MCF 10A (cell line): Measurements from ENCODE around the gene SLC35B2. TPM values are rescaled to one million over a fixed set of nuclear protein-coding genes. Genes with fewer than 3 reads are reported as not detected.
A peak's percentile ranks its signal among the peaks of the same experiment; 100 is the strongest.

Experiments used
- BruUV-seq: library from RNA; stranded (reverse); fragments of 400-500 nt; replicated peaks from 2 replicates; lab custom pipeline; 2021; lab: Mats Ljungman, UMichigan
- CTCF ChIA-PET: fragments of 300-600 bp; sonication (Branson Sonifier 250); formaldehyde crosslinking; extraction: SDS; loops from one replicate; lab custom pipeline; 2021; ENCODE audit warnings: antibody characterized with exemption, inconsistent platforms; lab: Yijun Ruan, JAX
- POLR2A ChIA-PET: fragments of 300-600, 350-650 bp; sonication (Branson Sonifier 250); formaldehyde crosslinking; extraction: SDS; loops from one replicate; lab custom pipeline; 2020; ENCODE audit warnings: antibody characterized with exemption, inconsistent platforms; lab: Yijun Ruan, JAX
- DNase-seq: peaks from one replicate; pipeline ENCODE4 v3.0.0-alpha.2; 2018; ENCODE audit not compliant: unreplicated experiment
- H3K27ac Mint-ChIP-seq: one replicate; pipeline ENCODE4 v1.8.0; 2022; ENCODE audit warnings: mild to moderate bottlenecking, low read depth, mixed read lengths; ENCODE audit not compliant: unreplicated experiment
- H3K27me3 Mint-ChIP-seq: one replicate; pipeline ENCODE4 v1.8.0; 2022; ENCODE audit warnings: mixed read lengths; ENCODE audit not compliant: insufficient read depth, unreplicated experiment
- H3K36me3 Mint-ChIP-seq: one replicate; pipeline ENCODE4 v1.8.0; 2022; ENCODE audit warnings: mild to moderate bottlenecking, moderate library complexity, mixed read lengths; ENCODE audit not compliant: insufficient read depth, unreplicated experiment
- H3K4me1 Mint-ChIP-seq: one replicate; pipeline ENCODE4 v1.8.0; 2022; ENCODE audit warnings: mixed read lengths; ENCODE audit not compliant: insufficient read depth, unreplicated experiment
- H3K4me3 Mint-ChIP-seq: one replicate; pipeline ENCODE4 v1.8.0; 2022; ENCODE audit warnings: mild to moderate bottlenecking, moderate library complexity, mixed read lengths; ENCODE audit not compliant: unreplicated experiment
- H3K9me3 Mint-ChIP-seq: one replicate; pipeline ENCODE4 v1.8.0; 2022; ENCODE audit warnings: mixed read lengths; ENCODE audit not compliant: unreplicated experiment
- intact Hi-C: fragments of 100-400 bp; cut with micrococcal nuclease; formaldehyde crosslinking; loops from 2 replicates; pipeline ENCODE4 v1.14.1; 2022
- total RNA-seq: library from RNA; stranded (reverse); gene quantifications from 2 replicates; pipeline ENCODE4 v1.2.3, GENCODE V29; 2022
- TF ChIP-seq, protein P1 (sequence below): fragments of 200-600 bp; IDR thresholded peaks from one replicate; pipeline ENCODE4 v1.8.0; 2022; ENCODE audit warnings: antibody characterized with exemption, mild to moderate bottlenecking; ENCODE audit not compliant: unreplicated experiment

Gene SLC35B2
- total RNA-seq, 1 experiment from 2014 or later = 27.1 TPM

DNA sequence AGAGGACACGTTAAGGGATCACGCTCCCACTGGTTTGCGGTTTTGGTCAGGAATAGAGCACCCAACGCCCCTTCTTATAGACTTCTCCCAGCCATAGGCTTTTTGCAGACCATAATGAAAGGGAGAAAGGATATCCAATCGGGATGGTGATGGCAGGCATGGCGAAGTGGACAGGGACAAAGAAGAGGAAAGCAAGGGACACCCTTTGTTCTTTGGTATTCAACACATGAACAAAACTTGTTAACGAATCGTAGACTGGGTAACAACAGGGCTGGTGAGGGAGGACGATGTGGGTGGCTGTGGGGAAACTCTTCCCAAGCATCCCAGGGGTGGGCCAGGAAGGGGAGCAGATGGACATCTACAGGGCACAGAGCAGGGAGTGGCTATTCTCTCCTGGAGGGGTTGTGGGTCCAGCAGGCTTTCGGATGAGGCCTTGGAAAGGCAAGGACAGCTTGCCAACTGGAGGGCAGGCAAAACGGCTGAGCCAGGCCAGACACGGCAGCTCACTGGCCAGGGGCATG lies 11.9 kb downstream of the SLC35B2 start:
- no peaks in the 10 kb centered on the region for H3K9me3 Mint-ChIP-seq
- peak overlapping the region; percentile 50 for H3K27ac Mint-ChIP-seq
- no peaks in the 10 kb centered on the region for H3K27me3 Mint-ChIP-seq
- POLR2A ChIA-PET = interaction anchor here (0.6 to 5.0 kb wide), 13 partner anchors 9 to 520 kb away, joined by 3 to 121 read pairs (median 6); partner anchors contain the start of genes SLC29A1, SLC35B2 and TMEM63B
- DNase-seq = no peak
- H3K36me3 Mint-ChIP-seq = peaks cover 40% of the 10 kb centered on the region
- peak overlapping the region; percentile 95 for H3K4me3 Mint-ChIP-seq
- TF ChIP-seq, protein P1, sequence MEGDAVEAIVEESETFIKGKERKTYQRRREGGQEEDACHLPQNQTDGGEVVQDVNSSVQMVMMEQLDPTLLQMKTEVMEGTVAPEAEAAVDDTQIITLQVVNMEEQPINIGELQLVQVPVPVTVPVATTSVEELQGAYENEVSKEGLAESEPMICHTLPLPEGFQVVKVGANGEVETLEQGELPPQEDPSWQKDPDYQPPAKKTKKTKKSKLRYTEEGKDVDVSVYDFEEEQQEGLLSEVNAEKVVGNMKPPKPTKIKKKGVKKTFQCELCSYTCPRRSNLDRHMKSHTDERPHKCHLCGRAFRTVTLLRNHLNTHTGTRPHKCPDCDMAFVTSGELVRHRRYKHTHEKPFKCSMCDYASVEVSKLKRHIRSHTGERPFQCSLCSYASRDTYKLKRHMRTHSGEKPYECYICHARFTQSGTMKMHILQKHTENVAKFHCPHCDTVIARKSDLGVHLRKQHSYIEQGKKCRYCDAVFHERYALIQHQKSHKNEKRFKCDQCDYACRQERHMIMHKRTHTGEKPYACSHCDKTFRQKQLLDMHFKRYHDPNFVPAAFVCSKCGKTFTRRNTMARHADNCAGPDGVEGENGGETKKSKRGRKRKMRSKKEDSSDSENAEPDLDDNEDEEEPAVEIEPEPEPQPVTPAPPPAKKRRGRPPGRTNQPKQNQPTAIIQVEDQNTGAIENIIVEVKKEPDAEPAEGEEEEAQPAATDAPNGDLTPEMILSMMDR = no peak
- peaks cover 29% of the 10 kb centered on the region for H3K4me1 Mint-ChIP-seq
- CTCF ChIA-PET = interaction anchor here (0.5 to 2.7 kb wide), 11 partner anchors 8 to 573 kb away, joined by 3 to 16 read pairs (median 4); no protein-coding TSS in a partner anchor
- no TSS peak for BruUV-seq
- intact Hi-C loops = loop anchor here (10.0 kb wide), 1 partner anchor 471 kb away; the partner anchor contains the start of gene VEGFA

DNA sequence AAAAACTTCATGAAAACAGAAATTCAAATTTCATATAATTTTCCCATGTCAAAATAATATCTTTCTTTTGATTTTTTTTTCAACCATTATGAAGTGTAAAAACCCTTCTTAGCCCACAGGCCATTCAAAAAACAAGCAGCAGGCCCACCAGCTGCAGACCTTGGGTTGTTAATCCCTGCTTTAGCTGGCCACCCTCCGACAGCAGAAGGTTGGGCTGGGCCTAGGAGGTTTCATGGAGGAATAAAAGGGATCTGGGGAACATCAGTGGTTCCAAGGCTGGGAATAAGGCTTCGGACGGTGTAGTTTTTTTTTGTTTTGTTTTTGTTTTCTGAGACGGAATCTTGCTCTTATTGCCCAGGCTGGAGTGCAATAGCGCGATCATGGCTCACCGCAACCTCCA lies 14.0 kb downstream of the SLC35B2 start:
- Mint-ChIP-seq H3K9me3 (no peaks in the 10 kb centered on the region), H3K27me3 (no peaks in the 10 kb centered on the region), H3K36me3 (peaks cover 19% of the 10 kb centered on the region), H3K4me3 (no peak overlapping the region), H3K4me1 (peaks cover 13% of the 10 kb centered on the region), H3K27ac (no peak overlapping the region)
- intact Hi-C loops = loop anchor here (10.0 kb wide), 1 partner anchor 469 kb away; the partner anchor contains the start of gene VEGFA
- no TSS peak for BruUV-seq
- TF ChIP-seq, protein P1 = no peak
- POLR2A ChIA-PET = interaction anchor here (0.6 to 1.1 kb wide), 2 partner anchors 19 to 903 kb away, joined by 3 read pairs; no protein-coding TSS in a partner anchor
- no peak for DNase-seq
- CTCF ChIA-PET = interaction anchor here (0.5 to 1.8 kb wide), 4 partner anchors 10 to 1324 kb away, joined by 3 to 8 read pairs (median 4); partner anchors contain the start of gene SLC35B2

DNA sequence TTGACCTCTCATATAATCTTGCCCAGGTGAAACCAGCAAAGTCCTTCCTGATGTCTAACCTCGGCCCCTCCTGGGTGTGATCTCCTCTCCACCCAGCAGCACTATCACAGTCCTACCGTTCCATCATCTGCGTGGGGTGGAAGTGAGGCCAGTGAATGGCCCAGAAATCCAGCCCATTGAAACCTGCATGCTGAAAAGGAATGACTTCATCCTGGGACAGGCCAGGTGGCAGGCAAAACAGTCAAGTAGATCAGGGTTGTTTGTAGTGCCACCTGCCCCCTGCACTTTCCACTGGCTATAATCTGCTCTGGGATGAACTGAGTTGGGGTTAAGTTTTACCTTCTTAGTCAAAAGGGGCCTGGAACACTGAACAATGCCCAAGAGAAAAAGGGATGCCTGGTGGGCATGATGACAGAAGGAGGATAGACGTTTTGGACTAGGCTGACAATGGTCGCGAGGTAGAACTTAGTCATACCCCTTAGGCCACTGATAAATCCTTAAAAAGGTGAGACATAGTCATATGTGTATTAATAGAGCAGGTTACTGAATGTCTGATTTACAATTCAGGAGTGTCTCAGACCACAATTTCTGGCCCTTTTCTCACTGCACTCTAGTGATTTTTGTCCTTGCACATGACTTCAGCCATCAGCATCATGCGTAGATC lies 18.5 kb downstream of the SLC35B2 start:
- no peaks in the 10 kb centered on the region for H3K9me3 Mint-ChIP-seq
- BruUV-seq = no TSS peak
- H3K4me1 Mint-ChIP-seq = peaks cover 18% of the 10 kb centered on the region
- no peaks in the 10 kb centered on the region for H3K27me3 Mint-ChIP-seq
- POLR2A ChIA-PET = interaction anchor here (0.8 to 5.2 kb wide), 3 partner anchors 8 to 16 kb away, joined by 4 to 114 read pairs (median 5); partner anchors contain the start of gene HSP90AB1
- peaks cover 7% of the 10 kb centered on the region for H3K36me3 Mint-ChIP-seq
- peak overlapping the region; percentile 86 for H3K4me3 Mint-ChIP-seq
- TF ChIP-seq, protein P1 = no peak
- DNase-seq = no peak
- CTCF ChIA-PET = interaction anchor here (0.6 to 3.7 kb wide), 12 partner anchors 14 to 323 kb away, joined by 3 to 16 read pairs (median 4); partner anchors contain the start of genes MYMX, SLC29A1 and SLC35B2
- H3K27ac Mint-ChIP-seq = peak overlapping the region; percentile 44
- intact Hi-C loops = loop anchor here (1.0 kb wide), 1 partner anchor 143 kb away; no protein-coding TSS in a partner anchor
